Activated CD8-positive, alpha-beta memory T cell treated with anti-CD3 and anti-CD28 coated beads for 36 hours (primary cell): ENCODE measurements around the gene HTRA3. TPM values are rescaled to one million over a fixed set of nuclear protein-coding genes. Genes with fewer than 3 reads are reported as not detected.

Experiments used
- CTCF ChIA-PET: fragments of 350-600 bp; sonication (Branson Sonifier 250); formaldehyde crosslinking; loops from one replicate; lab custom pipeline; 2021; ENCODE audit warnings: antibody characterized with exemption; lab: Charles Lee
- POLR2A ChIA-PET: fragments of 350-600 bp; sonication (Branson Sonifier 250); formaldehyde crosslinking; loops from one replicate; lab custom pipeline; 2021; ENCODE audit warnings: antibody characterized with exemption; lab: Charles Lee
- total RNA-seq, 2 experiments: library from RNA; stranded (reverse); gene quantifications; one replicate each; pipeline ENCODE4 v1.2.3, GENCODE V29; 2021

Gene HTRA3
- total RNA-seq, 2 experiments from 2014 or later, result not detected

- ChIA-PET CTCF (interaction anchor here (1.1 kb wide), 1 partner anchor 11 kb away, joined by 3 read pairs; no protein-coding TSS in a partner anchor), POLR2A (no interaction called here)
Measured at GRCh38 chr4:8231551-8232049, 38.0 kb upstream of the HTRA3 start.

- CTCF ChIA-PET, result interaction anchor here (1.1 kb wide), 1 partner anchor 10 kb away, joined by 3 read pairs; no protein-coding TSS in a partner anchor
- POLR2A ChIA-PET, result no interaction called here
Measured at GRCh38 chr4:8232748-8233147, 36.8 kb upstream of the HTRA3 start.

GRCh38 chr4:8233672-8234484 is 35.7 kb upstream of the HTRA3 start:
- CTCF ChIA-PET, result no interaction called here
- POLR2A ChIA-PET, result no interaction called here

GRCh38 chr4:8234715-8235114 is 34.8 kb upstream of the HTRA3 start:
- ChIA-PET POLR2A (no interaction called here), CTCF (no interaction called here)

- ChIA-PET POLR2A (no interaction called here), CTCF (no interaction called here)
Measured at GRCh38 chr4:8235224-8235623, 34.3 kb upstream of the HTRA3 start.

- ChIA-PET POLR2A (no interaction called here), CTCF (no interaction called here)
Measured at GRCh38 chr4:8235686-8236085, 33.9 kb upstream of the HTRA3 start.

GRCh38 chr4:8236106-8236919 is 33.2 kb upstream of the HTRA3 start:
- ChIA-PET CTCF (no interaction called here), POLR2A (no interaction called here)

- ChIA-PET POLR2A (no interaction called here), CTCF (no interaction called here)
Measured at GRCh38 chr4:8236920-8237195, 32.7 kb upstream of the HTRA3 start.

GRCh38 chr4:8237256-8237989 is 32.1 kb upstream of the HTRA3 start:
- POLR2A ChIA-PET, result no interaction called here
- CTCF ChIA-PET, result interaction anchor here (0.5 to 1.3 kb wide), 3 partner anchors 9 to 181 kb away, joined by 3 to 7 read pairs (median 3); no protein-coding TSS in a partner anchor

- ChIA-PET CTCF (interaction anchor here (0.5 to 1.3 kb wide), 3 partner anchors 9 to 180 kb away, joined by 3 to 7 read pairs (median 3); no protein-coding TSS in a partner anchor), POLR2A (no interaction called here)
Measured at GRCh38 chr4:8238036-8238511, 31.5 kb upstream of the HTRA3 start.

GRCh38 chr4:8238515-8239053 is 31.0 kb upstream of the HTRA3 start:
- POLR2A ChIA-PET, result no interaction called here
- CTCF ChIA-PET, result interaction anchor here (1.0 to 1.3 kb wide), 2 partner anchors 10 to 62 kb away, joined by 3 to 7 read pairs; no protein-coding TSS in a partner anchor

GRCh38 chr4:8239226-8239625 is 30.3 kb upstream of the HTRA3 start:
- POLR2A ChIA-PET, result no interaction called here
- CTCF ChIA-PET, result no interaction called here

- ChIA-PET POLR2A (no interaction called here), CTCF (interaction anchor here (1.1 kb wide), 1 partner anchor 27 kb away, joined by 3 read pairs; no protein-coding TSS in a partner anchor)
Measured at GRCh38 chr4:8239661-8240060, 29.9 kb upstream of the HTRA3 start.

GRCh38 chr4:8240211-8241041 is 29.1 kb upstream of the HTRA3 start:
- CTCF ChIA-PET, result interaction anchor here (1.1 kb wide), 1 partner anchor 26 kb away, joined by 3 read pairs; no protein-coding TSS in a partner anchor

GRCh38 chr4:8241211-8241779 is 28.3 kb upstream of the HTRA3 start:
- CTCF ChIA-PET, result interaction anchor here (1.1 to 1.9 kb wide), 6 partner anchors 12 to 227 kb away, joined by 3 to 12 read pairs (median 5); no protein-coding TSS in a partner anchor
- POLR2A ChIA-PET, result no interaction called here

More at GRCh38 chr4:8240211-8241041, 29.1 kb upstream of the HTRA3 start:
- POLR2A ChIA-PET, result no interaction called here

- CTCF ChIA-PET, result interaction anchor here (0.5 to 1.9 kb wide), 21 partner anchors 8 to 226 kb away, joined by 3 to 12 read pairs (median 3); partner anchors contain the start of gene SH3TC1
- POLR2A ChIA-PET, result interaction anchor here (0.6 kb wide), 1 partner anchor 148 kb away, joined by 7 read pairs; no protein-coding TSS in a partner anchor
Measured at GRCh38 chr4:8241895-8242696, 27.5 kb upstream of the HTRA3 start.
